ENCODE measurements around the gene LRFN3.
"Not testable (repeated sequence)": the region's sequence is repeated elsewhere in the genome, so short reads cannot be mapped to it uniquely, and the experiment has no call there.

LRFN3 gene

GRCh38 chr19:35940078-35940775 lies 4.1 kb downstream of the LRFN3 start:
- no peak for DNase-seq

GRCh38 chr19:35940839-35941238 lies 4.7 kb downstream of the LRFN3 start:
- DNase-seq, result no peak

- DNase-seq, result no peak
Observed at GRCh38 chr19:35942235-35942634, 6.1 kb downstream of the LRFN3 start.

GRCh38 chr19:35943321-35944301 lies 7.4 kb downstream of the LRFN3 start:
- DNase-seq, result no peak

GRCh38 chr19:35944556-35944955 lies 8.4 kb downstream of the LRFN3 start:
- DNase-seq, result no peak

- DNase-seq, result no peak
Observed at GRCh38 chr19:35945121-35945790, 9.1 kb downstream of the LRFN3 start.

GRCh38 chr19:35946203-35946602 lies 10.0 kb downstream of the LRFN3 start:
- DNase-seq, result no peak

- DNase-seq, result no peak
Observed at GRCh38 chr19:35949131-35949530, 13.0 kb downstream of the LRFN3 start.

GRCh38 chr19:35955881-35956634 lies 19.9 kb downstream of the LRFN3 start:
- no peak for DNase-seq

GRCh38 chr19:35957411-35957810 lies 21.2 kb downstream of the LRFN3 start:
- DNase-seq, result not testable (repeated sequence)

- no peak for DNase-seq
Observed at GRCh38 chr19:35958660-35959039, 22.5 kb downstream of the LRFN3 start.

- no peak for DNase-seq
Observed at GRCh38 chr19:35959040-35959967, 23.1 kb downstream of the LRFN3 start.

GRCh38 chr19:35959968-35960320 lies 23.8 kb downstream of the LRFN3 start:
- no peak for DNase-seq

- no peak for DNase-seq
Observed at GRCh38 chr19:35960432-35960972, 24.3 kb downstream of the LRFN3 start.

- DNase-seq, result no peak
Observed at GRCh38 chr19:35963514-35963913, 27.3 kb downstream of the LRFN3 start.

- no peak for DNase-seq
Observed at GRCh38 chr19:35966771-35967170, 30.6 kb downstream of the LRFN3 start.

GRCh38 chr19:35973487-35973886 lies 37.3 kb downstream of the LRFN3 start:
- no peak for DNase-seq

GRCh38 chr19:35975608-35976214 lies 39.5 kb downstream of the LRFN3 start:
- no peak for DNase-seq

- no peak for DNase-seq
Observed at GRCh38 chr19:35977446-35978222, 41.5 kb downstream of the LRFN3 start.

GRCh38 chr19:35978271-35978670 lies 42.1 kb downstream of the LRFN3 start:
- no peak for DNase-seq
